GM21529 (cell line): Measurements from ENCODE around the gene LYSMD4.
A peak's percentile ranks its signal among the peaks of the same experiment; 100 is the strongest.

Source experiments
- ATAC-seq: cut with Tn5 transposase; IDR thresholded peaks from one replicate; pipeline ENCODE4 v1.9.1; 2021; ENCODE audit not compliant: unreplicated experiment

LYSMD4 gene

GRCh38 chr15:99706557-99707303 is 26.5 kb downstream of the LYSMD4 start:
- ATAC-seq: no peak

GRCh38 chr15:99704444-99704838 is 28.8 kb downstream of the LYSMD4 start:
- ATAC-seq: peak; percentile 76

- peak; percentile 59 for ATAC-seq
These were observed 29.4 kb downstream of the LYSMD4 start for GRCh38 chr15:99703603-99704443.

- no peak for ATAC-seq
These were observed 30.2 kb downstream of the LYSMD4 start for GRCh38 chr15:99702895-99703602.

GRCh38 chr15:99696096-99696495 is 37.1 kb downstream of the LYSMD4 start:
- no peak for ATAC-seq

GRCh38 chr15:99692825-99693224 is 40.4 kb downstream of the LYSMD4 start:
- ATAC-seq: no peak

- ATAC-seq: no peak
These were observed 46.9 kb downstream of the LYSMD4 start for GRCh38 chr15:99686290-99686689.

GRCh38 chr15:99683000-99683670 is 50.1 kb downstream of the LYSMD4 start:
- no peak for ATAC-seq

- ATAC-seq: no peak
These were observed 50.8 kb downstream of the LYSMD4 start for GRCh38 chr15:99682455-99682854.

GRCh38 chr15:99681990-99682389 is 51.2 kb downstream of the LYSMD4 start:
- no peak for ATAC-seq

GRCh38 chr15:99680276-99680675 is 53.0 kb downstream of the LYSMD4 start:
- no peak for ATAC-seq

- peak; percentile 79 for ATAC-seq
These were observed 55.6 kb downstream of the LYSMD4 start for GRCh38 chr15:99677540-99678134.
